Lung microvascular endothelial cell (primary cell): ENCODE data around the gene ABCE1. TPM values are rescaled to one million over a fixed set of nuclear protein-coding genes. Genes with fewer than 3 reads are reported as not detected.

ENCODE experiments used
- DNase-seq, 2 donors: peaks; one replicate each; pipeline versions ENCODE4 v3.0.0 to v3.0.0-alpha.2; 2010; ENCODE audit warnings: low read depth in 2 of 2
- total RNA-seq: library from RNA; depleted of rRNA; stranded (reverse); fragments of >200 nt; gene quantifications from 2 replicates; pipeline ENCODE4 v1.2.1, GENCODE V29; 2014

The ABCE1 gene
- total RNA-seq, 1 donor from 2014 or later = 104 TPM

DNA sequence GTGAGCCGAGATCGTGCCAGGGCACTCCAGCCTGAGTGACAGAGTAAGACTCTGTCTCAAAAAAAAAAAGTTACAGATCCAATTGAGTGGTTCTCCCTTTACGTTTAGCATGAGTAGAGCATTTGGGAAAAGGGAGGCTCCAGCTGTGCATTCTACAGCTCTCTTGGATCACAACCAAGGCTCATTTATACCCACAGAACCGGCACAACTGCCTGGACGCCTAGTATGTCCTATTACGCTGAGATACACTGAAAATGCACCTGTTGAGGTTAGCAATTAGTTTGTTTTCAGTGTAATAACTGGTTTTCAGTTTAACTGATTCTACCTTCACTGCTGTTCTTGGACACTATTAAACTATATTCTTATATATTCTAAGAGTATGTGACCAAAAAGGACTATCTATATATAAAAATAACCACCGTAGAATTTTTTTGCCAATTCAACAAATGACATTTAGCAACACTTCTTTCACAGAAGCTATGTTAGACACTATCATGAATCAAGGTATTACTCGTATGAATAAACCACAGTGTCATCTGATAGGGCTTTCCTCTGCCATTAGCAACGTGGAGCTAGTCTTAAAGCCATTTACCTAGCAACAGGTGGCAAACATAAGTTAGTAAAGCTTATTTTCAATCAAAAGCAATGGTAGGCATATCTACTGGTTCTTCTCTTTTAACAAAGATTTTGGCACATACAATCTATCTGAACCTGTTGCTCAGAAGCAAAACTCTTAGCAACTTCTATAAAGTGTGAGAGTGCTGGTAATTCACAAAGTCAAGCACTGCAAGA lies 78.7 kb downstream of the ABCE1 start:
- peak in 1 of 2 donors; percentile 39 for DNase-seq

DNA sequence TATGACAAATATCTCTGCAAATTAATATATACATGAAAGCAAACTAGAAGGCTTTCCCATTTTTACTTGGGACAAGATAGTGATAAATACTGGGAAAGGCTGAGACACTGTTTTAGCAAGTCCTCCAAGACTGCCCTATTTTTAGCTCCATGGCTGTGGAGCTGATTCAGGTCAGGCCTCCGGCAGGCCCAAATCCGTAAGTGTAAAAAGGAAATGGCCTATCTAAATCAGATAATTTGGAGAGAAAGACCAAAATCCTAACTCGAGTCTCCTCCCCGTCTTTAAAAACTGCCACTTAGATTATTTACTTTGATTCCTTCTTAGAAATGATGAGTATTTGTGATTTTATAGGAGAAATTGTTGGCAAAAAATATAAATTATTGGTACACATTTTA lies 79.4 kb downstream of the ABCE1 start:
- DNase-seq = peak in 1 of 2 donors; percentile 60

DNA sequence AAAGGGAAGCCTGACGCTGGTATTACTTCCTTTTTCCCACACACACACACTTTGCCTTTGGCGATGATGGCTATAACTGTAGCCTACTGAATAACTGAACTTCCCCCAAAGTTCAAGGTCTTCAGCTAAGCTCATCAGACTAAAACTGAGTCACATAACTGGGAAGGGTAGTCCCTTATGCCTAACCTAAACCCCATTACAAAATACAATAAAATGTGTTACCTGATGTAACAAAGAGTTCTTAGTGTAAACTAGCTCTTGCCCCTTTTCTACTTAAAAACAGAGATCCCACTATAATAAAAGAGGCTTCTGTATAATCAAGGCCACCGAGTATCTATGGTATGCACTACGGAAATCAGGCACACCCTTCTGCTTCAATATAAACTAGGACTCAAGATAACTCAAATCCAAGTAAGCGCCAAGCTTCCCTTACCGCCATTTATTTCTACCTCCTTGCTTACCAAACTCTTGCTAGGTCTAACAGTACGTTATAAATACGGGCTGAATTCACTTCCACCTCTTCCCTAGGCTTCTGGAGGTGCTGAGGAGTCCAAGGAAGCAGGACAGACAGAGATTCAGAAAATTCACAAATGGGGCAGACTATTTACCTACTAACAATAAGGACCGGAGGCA lies 79.9 kb downstream of the ABCE1 start:
- peak; percentile 87 to 93 for DNase-seq

DNA sequence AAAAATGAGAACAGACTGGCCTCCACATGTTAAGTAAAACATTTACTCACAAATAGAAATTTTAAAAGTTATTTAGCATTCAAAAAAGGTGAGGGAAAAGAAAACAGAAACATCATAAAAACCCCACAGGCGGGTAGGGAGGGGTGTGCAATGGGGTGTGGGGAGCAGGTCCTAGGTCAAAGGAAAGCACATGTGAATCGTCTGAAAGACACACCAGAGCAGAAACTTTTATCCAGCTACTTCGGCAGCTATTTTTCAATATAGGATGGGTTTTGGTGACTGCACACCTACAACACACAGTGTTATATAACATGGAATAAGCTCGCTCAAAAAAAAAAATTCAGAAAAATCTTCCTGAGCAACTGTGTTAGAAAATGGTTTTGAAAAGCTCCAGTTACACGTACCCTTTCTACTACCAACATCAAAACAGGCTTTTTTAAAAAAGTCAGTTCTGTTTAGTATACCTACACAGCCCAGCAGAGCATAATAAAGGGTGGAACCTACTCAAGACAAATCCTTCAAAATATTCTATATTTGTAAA lies 80.7 kb downstream of the ABCE1 start:
- DNase-seq = peak in 1 of 2 donors; percentile 30

Other genes with a start within 250 kb of the ABCE1 start
- 14.6 and 20.8 TPM in 2 replicates for gene ANAPC10, start 115 bp upstream of the ABCE1 start, total RNA-seq
- gene OTUD4, start 82.3 kb downstream of the ABCE1 start, total RNA-seq = 16.6 and 21.8 TPM in 2 replicates